H54 (cell line): ENCODE data around the gene LHPP.

Experiments used
- DNase-seq: peaks from one replicate; pipeline ENCODE4 v3.0.0; 2011; ENCODE audit warnings: low spot score, mixed read lengths; ENCODE audit not compliant: insufficient read length
- FAIRE-seq: peaks from 3 replicates; lab custom pipeline; 2011; peaks lifted over from hg19 to GRCh38; lab: Jason Lieb, UNC
- POLR2A ChIP-seq: IDR thresholded peaks from 2 replicates; pipeline ENCODE4 v1.6.1; 2011; ENCODE audit warnings: low read depth, mild to moderate bottlenecking, low read length

The LHPP gene

DNA sequence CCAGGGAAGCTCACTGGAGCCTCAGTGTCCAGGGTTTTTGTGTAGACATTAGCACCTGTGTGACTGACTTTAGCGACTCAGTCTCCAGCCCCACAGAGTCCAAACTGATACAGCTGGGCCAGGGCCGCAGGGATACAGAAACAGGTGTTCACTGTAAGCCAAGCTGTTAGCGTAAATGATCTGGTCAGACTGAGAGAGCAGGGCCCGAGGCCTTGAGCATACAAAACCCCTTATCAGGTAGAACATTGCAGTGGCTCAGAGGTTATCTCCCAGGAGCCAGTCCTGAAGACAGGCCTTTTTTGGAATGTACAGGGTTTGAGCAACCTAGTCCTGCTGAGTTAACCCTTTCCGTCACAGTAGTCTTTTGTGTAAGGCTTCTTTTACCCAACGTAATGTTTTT lies 25.0 kb downstream of the LHPP start:
- FAIRE-seq (no peak), DNase-seq (no peak)
- no peak for TF ChIP-seq POLR2A

DNA sequence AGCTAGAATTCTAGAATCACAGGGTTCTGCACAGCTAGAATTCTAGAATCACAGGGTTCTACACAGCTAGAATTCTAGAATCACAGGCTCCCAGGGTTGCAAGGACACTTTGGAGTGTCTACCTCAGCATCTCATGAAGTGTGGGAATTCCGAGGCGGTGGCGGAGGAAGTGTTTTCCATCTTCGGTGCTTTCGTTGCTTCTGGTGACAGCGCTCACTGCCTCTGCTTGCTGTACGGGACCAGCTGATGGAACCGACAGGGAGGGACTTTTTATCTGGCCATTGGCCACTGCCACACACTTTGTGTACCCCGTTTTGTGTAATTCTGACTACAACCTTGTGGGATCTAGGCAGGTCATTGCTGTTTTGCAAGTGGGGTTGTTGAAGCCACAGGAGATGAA lies 29.5 kb downstream of the LHPP start:
- TF ChIP-seq POLR2A, result no peak
- DNase-seq (no peak), FAIRE-seq (no peak)

DNA sequence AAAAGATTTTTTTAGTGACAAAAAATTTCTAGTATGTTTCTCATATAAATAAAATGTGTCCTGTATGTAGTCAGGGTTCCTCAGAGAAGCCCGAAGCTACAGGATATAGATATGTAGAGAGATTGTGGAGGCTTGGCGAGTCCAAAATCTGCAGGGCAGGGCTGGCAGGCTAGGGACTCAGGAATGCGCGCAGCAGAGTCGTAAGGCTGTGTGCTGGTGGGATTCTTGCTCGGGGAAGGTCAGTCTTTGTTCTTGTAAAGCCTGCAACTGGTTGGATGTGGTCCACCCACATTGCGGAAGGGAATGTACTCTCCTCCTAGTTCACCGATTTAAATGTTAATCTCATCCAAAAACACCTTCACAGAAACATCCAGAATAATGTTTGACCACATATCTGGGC lies 30.6 kb downstream of the LHPP start:
- DNase-seq (no peak), FAIRE-seq (no peak)
- no peak for TF ChIP-seq POLR2A

DNA sequence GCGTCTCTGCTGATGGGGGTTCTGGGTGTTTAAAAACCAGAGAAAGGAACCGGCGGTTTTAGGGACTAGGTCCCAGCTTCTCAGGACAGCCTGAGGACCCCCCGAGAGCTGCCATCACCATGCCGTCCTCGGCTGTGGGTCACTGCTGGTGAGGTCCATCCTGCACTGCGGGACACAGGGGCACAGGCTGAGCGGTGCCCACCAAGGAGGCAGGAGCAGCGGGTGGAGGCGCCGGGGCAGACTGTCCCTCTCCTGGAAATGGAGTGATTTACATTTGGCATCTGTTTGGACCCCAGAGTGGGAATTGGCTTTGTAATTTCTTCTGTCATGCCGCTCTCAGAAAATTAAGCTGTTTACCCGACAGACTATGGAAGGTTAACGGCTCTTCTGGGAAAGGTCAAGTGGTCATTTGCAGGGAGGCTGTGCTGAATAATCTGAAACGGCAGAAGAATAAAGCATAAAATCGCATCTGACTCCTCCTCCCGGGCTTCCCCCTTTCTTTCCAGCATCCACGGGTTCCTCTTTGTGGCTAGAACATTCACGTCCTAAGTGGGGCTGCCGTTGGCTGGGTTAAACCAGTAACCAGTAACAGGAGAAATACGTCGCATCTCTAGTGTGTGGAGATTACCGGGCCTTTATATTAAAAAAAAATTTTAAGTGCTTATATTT lies 31.7 kb downstream of the LHPP start:
- no peak for FAIRE-seq
- DNase-seq, result no peak
- no peak for TF ChIP-seq POLR2A

DNA sequence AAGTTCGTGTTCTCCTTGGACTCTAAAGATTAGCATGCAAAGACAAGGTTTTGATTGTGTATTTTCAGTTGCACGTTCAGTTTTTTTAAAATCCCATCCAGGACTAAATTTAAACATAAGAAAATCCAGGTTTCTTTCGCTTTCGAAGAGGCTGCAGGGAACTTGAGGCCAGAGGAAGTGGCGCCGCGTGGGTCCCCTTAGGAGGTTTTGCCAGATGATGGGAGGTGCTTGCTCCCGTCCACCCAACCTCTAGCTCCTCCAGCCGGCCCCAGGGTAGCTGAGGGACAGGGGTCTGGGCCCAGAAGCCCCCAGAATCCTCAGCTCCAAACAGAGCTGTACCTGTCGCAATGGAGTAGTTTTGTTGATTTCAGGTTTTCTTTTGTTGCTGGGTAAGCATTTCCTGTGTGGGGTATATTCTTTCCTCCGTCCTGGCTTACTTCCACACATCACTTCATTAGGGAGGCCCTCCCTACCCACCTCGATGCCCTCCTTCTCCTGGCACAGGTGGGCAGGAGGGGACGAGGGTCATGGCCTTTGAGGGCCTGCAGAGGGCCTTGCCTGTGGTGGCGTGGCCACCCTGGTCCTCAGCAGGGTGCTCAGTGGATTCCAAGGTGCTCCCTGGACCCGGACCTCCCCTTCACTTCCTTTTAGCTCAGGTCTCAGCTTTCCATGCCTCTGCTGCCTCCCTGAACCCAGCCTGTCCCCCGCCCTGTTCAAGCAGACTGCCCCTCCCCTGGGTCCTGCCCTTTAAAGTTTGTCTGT lies 32.6 kb downstream of the LHPP start:
- no peak for FAIRE-seq

DNA sequence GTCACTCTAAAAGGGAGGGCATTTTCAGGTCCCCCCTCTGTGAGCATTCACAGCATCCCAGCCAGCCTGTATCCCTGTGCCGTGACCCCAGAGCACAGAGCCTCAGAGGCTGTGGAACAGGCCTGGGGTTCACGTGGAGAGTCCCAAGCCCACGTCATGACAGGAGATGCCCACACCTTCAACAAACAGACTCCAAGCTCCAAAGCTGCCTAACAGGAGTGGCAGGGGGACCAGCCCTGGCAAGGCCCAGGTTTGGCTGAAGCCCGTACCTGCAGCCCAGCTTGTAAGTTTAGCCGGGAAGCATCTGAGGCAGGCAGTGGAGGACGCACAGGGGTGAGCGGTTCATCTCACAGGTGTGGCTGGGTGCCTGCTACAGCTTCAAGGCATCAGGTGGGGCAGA lies 33.5 kb downstream of the LHPP start:
- DNase-seq (no peak), FAIRE-seq (no peak)
- no peak for TF ChIP-seq POLR2A

More for the DNA sequence above, 32.6 kb downstream of the LHPP start:
- no peak for DNase-seq
- TF ChIP-seq POLR2A, result no peak

DNA sequence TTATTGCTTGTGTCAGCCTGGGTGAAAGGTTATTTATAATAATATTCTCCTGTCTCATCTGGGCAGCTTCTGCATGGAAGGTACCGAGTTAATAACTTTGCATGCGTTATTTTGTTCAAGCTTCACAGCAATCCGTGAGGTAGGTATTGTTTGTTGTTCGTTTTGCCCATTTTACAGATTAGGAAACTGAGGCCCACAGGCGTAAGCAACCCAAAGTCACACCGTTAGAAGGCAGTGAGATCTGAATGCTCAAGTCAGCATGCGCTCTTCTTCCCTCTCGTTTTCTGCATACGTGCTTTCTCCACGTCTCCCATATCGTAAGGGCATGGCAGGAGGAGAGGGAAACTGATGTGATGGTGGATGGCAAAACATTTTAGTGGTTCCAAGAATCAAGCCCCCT lies 34.1 kb downstream of the LHPP start:
- no peak for TF ChIP-seq POLR2A
- FAIRE-seq, result no peak

DNA sequence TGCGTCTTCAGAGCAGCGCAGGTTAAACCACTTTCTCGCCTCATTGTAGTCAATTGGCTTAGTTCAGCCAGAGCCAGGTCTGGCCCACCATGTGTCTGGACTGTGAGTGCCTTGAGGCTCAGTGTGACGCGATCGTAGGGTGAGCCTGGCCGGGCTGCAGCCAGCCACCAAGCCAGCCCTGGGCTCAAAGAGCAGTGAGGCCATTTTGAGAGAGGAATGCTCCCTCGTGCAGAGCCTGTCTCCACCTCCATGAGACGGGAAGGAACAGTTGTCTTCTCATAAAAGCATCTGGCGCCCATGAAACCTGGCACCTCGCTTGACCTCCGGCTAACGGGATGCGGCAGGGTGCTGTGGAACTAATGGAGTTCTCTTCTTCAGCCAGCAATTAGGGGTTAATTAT lies 34.5 kb downstream of the LHPP start:
- no peak for DNase-seq
- no peak for TF ChIP-seq POLR2A
- no peak for FAIRE-seq

More for the DNA sequence above, 34.1 kb downstream of the LHPP start:
- no peak for DNase-seq

DNA sequence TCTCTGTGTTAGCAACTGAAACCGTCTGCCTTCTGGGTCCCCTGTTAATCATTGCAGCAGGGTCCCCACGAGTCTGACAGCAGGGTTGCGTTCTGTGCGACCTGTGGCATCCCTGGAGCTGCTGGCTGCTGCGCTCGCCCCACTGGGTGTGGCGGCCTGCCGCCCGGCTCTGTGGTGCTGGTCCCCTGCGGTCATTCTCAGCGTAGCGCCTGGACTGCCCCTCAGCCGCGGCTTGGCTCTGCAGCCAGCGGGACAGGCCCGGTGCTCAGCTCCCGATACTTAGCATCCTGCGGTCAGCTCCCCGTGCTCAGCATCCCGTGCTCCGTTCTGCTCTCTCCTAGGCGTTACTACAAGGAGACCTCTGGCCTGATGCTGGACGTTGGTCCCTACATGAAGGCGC lies 35.0 kb downstream of the LHPP start:
- no peak for FAIRE-seq
- no peak for TF ChIP-seq POLR2A
- no peak for DNase-seq

DNA sequence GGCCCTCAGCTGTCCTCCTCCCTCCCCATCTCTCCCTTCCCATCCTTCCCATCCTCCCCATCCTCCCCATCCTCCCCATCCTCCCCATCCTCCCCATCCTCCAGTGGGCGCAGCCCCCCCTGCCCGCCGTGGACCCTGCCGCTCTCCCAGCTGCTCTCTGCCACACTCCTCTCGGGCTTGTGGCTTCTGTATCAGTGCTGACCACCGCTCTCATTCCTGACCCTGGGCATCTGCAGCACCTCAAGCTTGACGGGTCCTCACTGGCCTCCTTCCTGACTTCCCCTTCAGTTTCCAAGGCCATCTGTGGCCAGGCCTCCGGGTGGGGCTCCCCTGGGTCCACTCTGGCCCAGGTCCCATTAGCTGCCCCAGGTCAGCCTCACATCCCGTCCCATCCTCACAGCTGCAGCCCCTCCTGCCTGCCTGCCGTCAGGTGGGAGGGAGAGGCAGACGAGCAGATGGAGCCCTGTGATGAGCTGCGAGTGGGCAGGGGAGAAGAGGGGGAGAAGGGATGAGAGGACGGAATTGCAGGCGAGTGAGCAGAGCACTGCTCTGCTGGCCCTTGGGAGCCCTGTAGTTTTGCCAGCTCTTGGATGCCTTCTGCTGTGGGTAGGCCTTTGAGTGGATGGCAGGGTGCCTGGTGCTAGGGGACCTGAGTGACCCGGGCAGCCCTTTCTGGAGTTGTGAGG lies 35.7 kb downstream of the LHPP start:
- FAIRE-seq, result no peak
- no peak for DNase-seq
- TF ChIP-seq POLR2A, result no peak

DNA sequence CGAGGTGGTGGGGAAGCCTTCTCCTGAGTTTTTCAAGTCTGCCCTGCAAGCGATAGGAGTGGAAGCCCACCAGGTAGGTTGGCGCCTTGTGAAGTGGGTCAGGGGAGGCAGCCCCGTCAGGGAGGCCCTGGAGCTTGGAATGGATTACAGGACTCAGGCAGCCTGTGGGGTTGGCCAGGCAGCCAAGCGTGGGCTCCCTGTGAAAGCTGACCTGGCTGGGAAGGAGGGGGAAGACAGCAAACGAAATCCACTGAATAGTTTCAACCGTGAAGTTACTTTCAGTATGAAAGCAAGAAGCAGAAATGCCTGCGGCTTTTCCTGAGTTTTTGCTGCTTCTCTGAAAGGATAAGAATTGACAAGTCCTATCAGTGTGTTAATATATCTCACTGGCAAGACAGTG lies 36.4 kb downstream of the LHPP start:
- no peak for DNase-seq
- no peak for TF ChIP-seq POLR2A
- no peak for FAIRE-seq

DNA sequence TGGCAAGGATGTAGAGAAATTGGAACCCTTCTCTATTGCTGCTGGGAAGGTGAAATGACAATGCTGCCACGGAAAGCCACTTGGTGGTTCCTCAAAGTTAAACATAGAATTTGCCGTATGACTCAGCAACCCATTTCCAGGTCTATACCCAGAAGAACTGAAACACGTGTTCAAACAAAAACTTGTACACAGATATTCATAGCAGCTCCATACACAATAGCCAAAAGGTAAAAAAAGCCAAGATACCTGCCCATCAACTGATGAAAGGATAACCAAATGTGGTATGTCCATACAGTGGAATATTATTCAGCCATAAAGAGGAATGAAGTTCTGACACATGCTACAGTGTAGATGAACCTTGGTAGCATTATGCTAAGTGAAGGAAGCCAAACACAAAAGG lies 39.1 kb downstream of the LHPP start:
- TF ChIP-seq POLR2A, result no peak
- FAIRE-seq (no peak), DNase-seq (no peak)

DNA sequence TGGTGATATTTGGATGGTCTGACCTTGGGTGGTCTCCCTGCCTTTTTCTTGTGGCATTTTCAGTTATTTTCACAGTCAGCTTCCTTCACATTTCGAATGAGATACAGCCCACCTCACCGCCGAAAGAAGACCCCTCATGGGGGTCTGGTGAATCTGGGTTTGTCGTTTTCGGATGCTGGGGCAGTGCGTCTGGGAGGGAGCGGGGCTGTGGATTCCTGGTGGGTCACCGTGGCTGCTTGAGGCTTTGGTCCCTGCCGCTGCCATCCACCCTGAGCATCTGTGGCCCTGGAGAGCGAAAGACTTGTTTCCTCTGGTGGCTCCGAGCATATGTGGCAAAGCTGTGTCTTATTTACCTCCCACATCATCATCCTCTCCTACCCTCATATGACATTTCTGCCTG lies 43.1 kb downstream of the LHPP start:
- no peak for DNase-seq
- no peak for FAIRE-seq
- TF ChIP-seq POLR2A, result no peak

DNA sequence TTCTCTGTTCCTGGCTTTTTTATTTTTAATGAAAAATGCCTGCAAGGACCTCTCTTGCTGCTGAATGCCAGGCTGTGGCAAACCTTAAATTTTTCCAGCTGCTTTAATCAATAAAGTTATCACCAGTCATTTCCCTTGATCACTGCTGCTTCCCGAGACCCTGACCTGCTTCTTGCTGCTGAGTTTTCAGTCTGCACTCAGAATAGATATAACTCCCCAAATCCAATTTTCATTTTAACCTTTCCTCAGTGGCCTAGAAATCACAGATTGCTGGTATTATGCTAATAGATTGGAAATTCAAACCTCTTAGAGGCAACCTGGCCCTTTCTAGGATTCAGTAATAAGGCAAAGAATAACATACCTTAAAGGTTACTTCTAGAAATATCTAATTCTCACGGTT lies 43.7 kb downstream of the LHPP start:
- no peak for TF ChIP-seq POLR2A
- FAIRE-seq, result no peak

DNA sequence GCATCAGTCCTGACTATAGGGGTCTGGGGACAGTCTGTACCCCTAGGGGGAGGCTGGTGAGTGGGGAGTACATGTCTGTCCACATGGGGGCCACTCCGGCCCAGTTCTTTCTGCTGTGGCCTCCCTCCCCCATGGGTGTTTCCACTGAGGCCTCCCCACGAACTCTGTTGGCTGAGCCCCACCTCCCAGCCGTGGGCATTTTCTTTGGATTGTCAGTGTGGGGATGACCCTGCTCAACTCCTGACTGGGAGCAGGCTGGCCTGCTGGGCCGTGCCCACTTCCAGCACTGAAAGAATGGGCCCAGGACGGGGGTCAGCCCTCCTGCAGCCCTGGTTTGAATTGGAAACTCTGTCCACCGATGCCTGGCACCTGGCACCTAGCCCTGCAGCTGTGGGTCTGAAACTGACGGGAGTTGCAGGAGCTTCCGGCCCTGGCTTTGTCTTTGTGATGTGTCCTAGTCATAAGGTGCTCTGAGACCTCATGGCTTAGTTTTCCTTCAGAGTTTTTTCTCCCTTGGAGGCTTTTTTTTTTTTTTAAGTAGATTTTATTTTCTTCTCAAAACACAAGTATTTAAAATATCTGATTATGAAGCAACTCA lies 46.5 kb downstream of the LHPP start:
- no peak for DNase-seq
- no peak for FAIRE-seq
- TF ChIP-seq POLR2A, result no peak

More for the DNA sequence above, 43.7 kb downstream of the LHPP start:
- no peak for DNase-seq
